ENCODE data around the gene BRD3.

BRD3 gene

GRCh38 chr9:134039386-134040175 is 28.2 kb downstream of the BRD3 start:
- no peak for DNase-seq (ENCODE audit: low read depth in 2 of 2, low spot score in 1 of 2)

- DNase-seq (ENCODE audit: low read depth in 2 of 2, low spot score in 1 of 2) = no peak
These were observed 30.2 kb downstream of the BRD3 start for GRCh38 chr9:134037641-134038040.

GRCh38 chr9:134036130-134036529 is 31.7 kb downstream of the BRD3 start:
- DNase-seq (ENCODE audit: low read depth in 2 of 2, low spot score in 1 of 2) = no peak

GRCh38 chr9:134035041-134036039 is 32.5 kb downstream of the BRD3 start:
- no peak for DNase-seq (ENCODE audit: low read depth in 2 of 2, low spot score in 1 of 2)

GRCh38 chr9:134034215-134035040 is 33.4 kb downstream of the BRD3 start:
- DNase-seq (ENCODE audit: low read depth in 2 of 2, low spot score in 1 of 2) = no peak

- DNase-seq (ENCODE audit: low read depth in 2 of 2, low spot score in 1 of 2) = no peak
These were observed 34.2 kb downstream of the BRD3 start for GRCh38 chr9:134033516-134034214.

- no peak for DNase-seq (ENCODE audit: low read depth in 2 of 2, low spot score in 1 of 2)
These were observed 35.2 kb downstream of the BRD3 start for GRCh38 chr9:134032456-134033222.

GRCh38 chr9:134031783-134032182 is 36.0 kb downstream of the BRD3 start:
- DNase-seq (ENCODE audit: low read depth in 2 of 2, low spot score in 1 of 2) = no peak

- DNase-seq (ENCODE audit: low read depth in 2 of 2, low spot score in 1 of 2) = no peak
These were observed 36.9 kb downstream of the BRD3 start for GRCh38 chr9:134030821-134031470.

- no peak for DNase-seq (ENCODE audit: low read depth in 2 of 2, low spot score in 1 of 2)
These were observed 38.3 kb downstream of the BRD3 start for GRCh38 chr9:134029248-134030226.

- DNase-seq (ENCODE audit: low read depth in 2 of 2, low spot score in 1 of 2) = no peak
These were observed 39.1 kb downstream of the BRD3 start for GRCh38 chr9:134028575-134029247.

GRCh38 chr9:134028076-134028475 is 39.8 kb downstream of the BRD3 start:
- no peak for DNase-seq (ENCODE audit: low read depth in 2 of 2, low spot score in 1 of 2)

GRCh38 chr9:134027561-134027960 is 40.3 kb downstream of the BRD3 start:
- no peak for DNase-seq (ENCODE audit: low read depth in 2 of 2, low spot score in 1 of 2)

- DNase-seq (ENCODE audit: low read depth in 2 of 2, low spot score in 1 of 2) = no peak
These were observed 40.8 kb downstream of the BRD3 start for GRCh38 chr9:134026981-134027380.

- DNase-seq (ENCODE audit: low read depth in 2 of 2, low spot score in 1 of 2) = no peak
These were observed 41.2 kb downstream of the BRD3 start for GRCh38 chr9:134026581-134026980.

- DNase-seq (ENCODE audit: low read depth in 2 of 2, low spot score in 1 of 2) = peak in 1 of 2 donors; percentile 9
These were observed 42.0 kb downstream of the BRD3 start for GRCh38 chr9:134025606-134026541.

All from stimulated activated CD8-positive, alpha-beta memory T cell treated with anti-CD3 and anti-CD28 coated beads, Interleukin-4, amount 100 ng/mL, for 4 hours (primary cell).